PC-3 (cell line): Measurements from ENCODE around the gene FSTL5. TPM values are rescaled to one million over a fixed set of nuclear protein-coding genes. Genes with fewer than 3 reads are reported as not detected.
A peak's percentile ranks its signal among the peaks of the same experiment; 100 is the strongest.

Experiments used
- ATAC-seq: fragments of 200-7000 bp; cut with Tn5 transposase; 2 replicates; pipeline ENCODE4 v1.9.1; 2020; ENCODE audit warnings: mild to moderate bottlenecking, moderate library complexity
- BruUV-seq: library from RNA; stranded (reverse); fragments of 400-500 nt; replicated peaks from 2 replicates; lab custom pipeline; 2021; lab: Mats Ljungman, UMichigan
- CTCF ChIA-PET: fragments of 300-600 bp; sonication (Branson Sonifier 250); formaldehyde crosslinking; loops from one replicate; lab custom pipeline; 2022; ENCODE audit warnings: antibody characterized with exemption; lab: Charles Lee
- POLR2A ChIA-PET: fragments of 300-600 bp; sonication (Branson Sonifier 250); formaldehyde crosslinking; loops from one replicate; lab custom pipeline; 2022; ENCODE audit warnings: antibody characterized with exemption; ENCODE audit not compliant: unreplicated experiment; lab: Charles Lee
- DNase-seq: peaks from one replicate; pipeline ENCODE4 v3.0.0-alpha.2; 2015
- H2AFZ ChIP-seq: fragments of 300-600 bp; sonication (generic); 2 replicates; pipeline ENCODE4 v1.6.0; 2016; ENCODE audit warnings: antibody characterized with exemption, low read length
- H3F3A ChIP-seq: fragments of 300-600 bp; sonication (generic); one replicate; pipeline ENCODE4 v1.6.0; 2017; ENCODE audit warnings: antibody characterized with exemption, low read length, control low read depth, mild to moderate bottlenecking; ENCODE audit not compliant: unreplicated experiment
- H3K27ac ChIP-seq: fragments of 300-600 bp; sonication (generic); 2 replicates; pipeline ENCODE4 v1.5.1; 2016; ENCODE audit warnings: mild to moderate bottlenecking, low read length
- H3K27me3 ChIP-seq: fragments of 300-600 bp; sonication (generic); 2 replicates; pipeline ENCODE4 v1.6.1; 2016; ENCODE audit warnings: low read length, mixed read lengths
- H3K36me3 ChIP-seq: fragments of 300-600 bp; sonication (generic); 2 replicates; pipeline ENCODE4 v1.6.1; 2016; ENCODE audit warnings: low read depth, mixed run types, low read length, mixed read lengths
- H3K4me1 ChIP-seq: fragments of 300-600 bp; sonication (generic); 2 replicates; pipeline ENCODE4 v1.5.1; 2016; ENCODE audit warnings: low read length; ENCODE audit not compliant: insufficient read depth
- H3K4me2 ChIP-seq: fragments of 300-600 bp; sonication (generic); 2 replicates; pipeline ENCODE4 v1.6.0; 2016; ENCODE audit warnings: low read length
- H3K4me3 ChIP-seq: fragments of 300-600 bp; sonication (generic); 2 replicates; pipeline ENCODE4 v1.5.1; 2016; ENCODE audit warnings: mild to moderate bottlenecking, low read length, mixed read lengths
- H3K79me2 ChIP-seq: fragments of 300-600 bp; sonication (generic); 2 replicates; pipeline ENCODE4 v1.6.1; 2017; ENCODE audit warnings: low read length, mixed read lengths
- H3K9ac ChIP-seq: fragments of 300-600 bp; sonication (generic); 2 replicates; pipeline ENCODE4 v1.6.0; 2016; ENCODE audit warnings: mild to moderate bottlenecking, low read length
- H3K9me2 ChIP-seq: fragments of 300-600 bp; sonication (generic); replicated peaks from 2 replicates; pipeline ENCODE4 v1.6.1; 2016; ENCODE audit warnings: mixed run types, low read length, mixed read lengths
- H3K9me3 ChIP-seq: fragments of 300-600 bp; sonication (generic); 2 replicates; pipeline ENCODE4 v1.6.1; 2016; ENCODE audit warnings: low read length, mixed read lengths
- H4K20me1 ChIP-seq: fragments of 300-600 bp; sonication (generic); 2 replicates; pipeline ENCODE4 v1.6.1; 2016; ENCODE audit warnings: low read length, mixed read lengths
- EZH2 ChIP-seq: fragments of 300-600 bp; sonication (generic); IDR thresholded peaks from one replicate; pipeline ENCODE4 v1.6.1; 2017; ENCODE audit warnings: antibody characterized with exemption, mild to moderate bottlenecking, low read length; ENCODE audit not compliant: unreplicated experiment
- EZH2phosphoT487 ChIP-seq: fragments of 300-600 bp; sonication (generic); IDR thresholded peaks from 2 replicates; pipeline ENCODE4 v1.6.1; 2018; ENCODE audit warnings: mild to moderate bottlenecking, antibody characterized with exemption, low read length, borderline replicate concordance
- intact Hi-C: fragments of 100-400 bp; cut with micrococcal nuclease; formaldehyde crosslinking; loops from 2 replicates; pipeline ENCODE4 v1.9.0; 2023
- total RNA-seq: library from RNA; depleted of rRNA; stranded (reverse); fragments of >200 nt; gene quantifications from 2 replicates; pipeline ENCODE4 v1.2.3, GENCODE V29; 2014
- TF ChIP-seq, protein P1 (sequence below): fragments of 300-600 bp; sonication (generic); conservative IDR thresholded peaks from 2 replicates; pipeline ENCODE4 v1.5.1; 2017; ENCODE audit warnings: antibody characterized with exemption, low read depth, mild to moderate bottlenecking, low read length

FSTL5 gene
- total RNA-seq, 1 experiment from 2014 or later, result not detected

- H3K79me2 ChIP-seq, result no peaks in the 10 kb centered on the region
- ATAC-seq, result no peak
- H3K9ac ChIP-seq, result no peak overlapping the region
- CTCF ChIA-PET, result no interaction called here
- no peaks in the 10 kb centered on the region for H3K9me2 ChIP-seq
- H3K4me3 ChIP-seq, result no peak overlapping the region
- no peak overlapping the region for H3K4me2 ChIP-seq
- TF ChIP-seq EZH2 (no peak), EZH2phosphoT487 (no peak)
- TF ChIP-seq, protein P1, sequence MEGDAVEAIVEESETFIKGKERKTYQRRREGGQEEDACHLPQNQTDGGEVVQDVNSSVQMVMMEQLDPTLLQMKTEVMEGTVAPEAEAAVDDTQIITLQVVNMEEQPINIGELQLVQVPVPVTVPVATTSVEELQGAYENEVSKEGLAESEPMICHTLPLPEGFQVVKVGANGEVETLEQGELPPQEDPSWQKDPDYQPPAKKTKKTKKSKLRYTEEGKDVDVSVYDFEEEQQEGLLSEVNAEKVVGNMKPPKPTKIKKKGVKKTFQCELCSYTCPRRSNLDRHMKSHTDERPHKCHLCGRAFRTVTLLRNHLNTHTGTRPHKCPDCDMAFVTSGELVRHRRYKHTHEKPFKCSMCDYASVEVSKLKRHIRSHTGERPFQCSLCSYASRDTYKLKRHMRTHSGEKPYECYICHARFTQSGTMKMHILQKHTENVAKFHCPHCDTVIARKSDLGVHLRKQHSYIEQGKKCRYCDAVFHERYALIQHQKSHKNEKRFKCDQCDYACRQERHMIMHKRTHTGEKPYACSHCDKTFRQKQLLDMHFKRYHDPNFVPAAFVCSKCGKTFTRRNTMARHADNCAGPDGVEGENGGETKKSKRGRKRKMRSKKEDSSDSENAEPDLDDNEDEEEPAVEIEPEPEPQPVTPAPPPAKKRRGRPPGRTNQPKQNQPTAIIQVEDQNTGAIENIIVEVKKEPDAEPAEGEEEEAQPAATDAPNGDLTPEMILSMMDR, result no peak
- H3K4me1 ChIP-seq, result no peaks in the 10 kb centered on the region
- no peak overlapping the region for H3K27ac ChIP-seq
- no peaks in the 10 kb centered on the region for H3K9me3 ChIP-seq
- H3K36me3 ChIP-seq, result no peaks in the 10 kb centered on the region
- POLR2A ChIA-PET, result no interaction called here
- intact Hi-C loops, result no loop called here
- no peaks in the 10 kb centered on the region for H4K20me1 ChIP-seq
- H3F3A ChIP-seq, result no peaks in the 10 kb centered on the region
- BruUV-seq, result no TSS peak
- no peak for DNase-seq
- no peaks in the 10 kb centered on the region for H3K27me3 ChIP-seq
- no peak overlapping the region for H2AFZ ChIP-seq
Measured at GRCh38 chr4:161393602-161394001, 770.2 kb downstream of the FSTL5 start.

GRCh38 chr4:161382655-161383054 is 781.1 kb downstream of the FSTL5 start:
- H3K9ac ChIP-seq, result no peak overlapping the region
- no peak for TF ChIP-seq EZH2
- TF ChIP-seq, protein P1, result no peak
- no peak for TF ChIP-seq EZH2phosphoT487
- H3K9me3 ChIP-seq, result no peaks in the 10 kb centered on the region
- DNase-seq (no peak), ATAC-seq (no peak)
- H3K4me3 ChIP-seq, result no peak overlapping the region
- no peaks in the 10 kb centered on the region for H3K79me2 ChIP-seq
- H3K27ac ChIP-seq, result no peak overlapping the region
- no peak overlapping the region for H2AFZ ChIP-seq
- no peak overlapping the region for H3K4me2 ChIP-seq
- no TSS peak for BruUV-seq
- H3K27me3 ChIP-seq, result no peaks in the 10 kb centered on the region
- H4K20me1 ChIP-seq, result no peaks in the 10 kb centered on the region
- CTCF ChIA-PET, result no interaction called here
- no peaks in the 10 kb centered on the region for H3K36me3 ChIP-seq
- no peaks in the 10 kb centered on the region for H3F3A ChIP-seq
- POLR2A ChIA-PET, result no interaction called here
- no peaks in the 10 kb centered on the region for H3K4me1 ChIP-seq
- no peaks in the 10 kb centered on the region for H3K9me2 ChIP-seq
- intact Hi-C loops, result no loop called here

GRCh38 chr4:161376275-161376674 is 787.5 kb downstream of the FSTL5 start:
- Histone ChIP-seq H4K20me1 (no peaks in the 10 kb centered on the region), H3K4me3 (no peak overlapping the region), H3K9me3 (no peaks in the 10 kb centered on the region), H3K4me2 (no peak overlapping the region), H3K27ac (no peak overlapping the region), H3K27me3 (no peaks in the 10 kb centered on the region), H3K9ac (no peak overlapping the region), H3F3A (no peaks in the 10 kb centered on the region), H3K9me2 (no peaks in the 10 kb centered on the region), H3K36me3 (no peaks in the 10 kb centered on the region), H2AFZ (no peak overlapping the region), H3K4me1 (no peaks in the 10 kb centered on the region), H3K79me2 (no peaks in the 10 kb centered on the region)
- ChIA-PET CTCF (no interaction called here), POLR2A (no interaction called here)
- DNase-seq (peak; percentile 29), ATAC-seq (peak; percentile 71)
- TF ChIP-seq EZH2phosphoT487, result no peak
- no peak for TF ChIP-seq EZH2
- TF ChIP-seq, protein P1, result no peak
- intact Hi-C loops, result loop anchor here (5.0 kb wide), 1 partner anchor 1736 kb away; no protein-coding TSS in a partner anchor
- no TSS peak for BruUV-seq
